K562 (cell line): ENCODE results near the gene STPG2.

Experiments
- CHD2 ChIP-seq: IDR thresholded peaks from 2 replicates; pipeline ENCODE4 v1.6.1; 2011; ENCODE audit warnings: low read depth, low read length
- ESRRB ChIP-seq: fragments of 250-450 bp; sonication (Bioruptor Pico); IDR thresholded peaks from 2 replicates; pipeline ENCODE4 v1.5.0; 2020; ENCODE audit warnings: mild to moderate bottlenecking, moderate library complexity, borderline replicate concordance
- HDAC2 ChIP-seq: fragments of 450-650 bp; IDR thresholded peaks from 2 replicates; pipeline ENCODE4 v1.6.1; 2016; ENCODE audit warnings: mild to moderate bottlenecking
- NCOA2 ChIP-seq, 2 experiments: fragments of 450-650 bp; IDR thresholded peaks; 2 replicates each; pipeline ENCODE4 v1.6.1; 2018; ENCODE audit warnings: mild to moderate bottlenecking in 2 of 2, moderate library complexity in 1 of 2; ENCODE audit not compliant: partially characterized antibody in 2 of 2
- ZNF133 ChIP-seq: fragments of 250-450 bp; sonication (Bioruptor Pico); IDR thresholded peaks from 2 replicates; pipeline ENCODE4 v1.4.0; 2020; ENCODE audit warnings: mild to moderate bottlenecking

GRCh38 chr4:97845758-97846157 is 297.5 kb downstream of the STPG2 start:
- no peak for TF ChIP-seq NCOA2 (IDR thresholded peaks at IDR 0.05; ENCODE audit: partially characterized antibody in 2 of 2)
- no peak for TF ChIP-seq CHD2
- TF ChIP-seq ESRRB: no peak
- TF ChIP-seq ZNF133 (CRISPR knock-in tag): no peak
- no peak for TF ChIP-seq HDAC2
